Tibial artery (tissue), 4 donors: ENCODE data around the gene POLE.

ENCODE experiments used
- DNase-seq, 2 donors: peaks; one replicate each; pipeline ENCODE4 v3.0.0-alpha.2; 2019
- H3K27ac ChIP-seq, 2 donors: fragments of 200-600 bp; sonication (generic) in 1 of 2; 1 replicate in 1 of 2; 2 replicates in 1 of 2; pipeline ENCODE4 v1.5.1; 2018 to 2019; ENCODE audit warnings: mild to moderate bottlenecking in 1 of 2
- H3K27me3 ChIP-seq, 2 donors: fragments of 200-600 bp; sonication (generic) in 1 of 2; one replicate each; pipeline versions ENCODE4 v1.5.1 to v1.6.0; 2016 to 2019
- H3K36me3 ChIP-seq, 3 donors: fragments of 200-600 bp; sonication (generic) in 2 of 3; one replicate each; pipeline ENCODE4 v1.5.1; 2016 to 2019; ENCODE audit warnings: mild to moderate bottlenecking in 2 of 3
- H3K4me1 ChIP-seq, 4 donors: fragments of 200-600 bp; sonication (generic) in 2 of 4; 1 replicate in 3 of 4; 2 replicates in 1 of 4; pipeline ENCODE4 v1.5.1; 2016 to 2019
- H3K4me3 ChIP-seq, 2 donors: fragments of 200-600 bp; sonication (generic) in 1 of 2; 1 replicate in 1 of 2; 2 replicates in 1 of 2; pipeline ENCODE4 v1.5.1; 2018 to 2019; ENCODE audit warnings: mild to moderate bottlenecking in 2 of 2
- H3K9me3 ChIP-seq, 3 donors: fragments of 200-600 bp; sonication (generic) in 1 of 3; one replicate each; pipeline ENCODE4 v1.5.1; 2016 to 2019
- CTCF ChIP-seq, 2 experiments: fragments of 200-600 bp in 1 of 2; fragments of 450-650 bp in 1 of 2; IDR thresholded peaks; one replicate each; pipeline ENCODE4 v1.5.1; 2017 to 2019; ENCODE audit warnings: antibody characterized with exemption in 2 of 2, mild to moderate bottlenecking in 1 of 2, moderate library complexity in 1 of 2
- intact Hi-C: fragments of 100-400 bp; cut with DNase I; formaldehyde crosslinking; loops from one replicate; pipeline ENCODE4 v1.15.0; 2023; ENCODE audit warnings: low total_unique reads

Gene POLE

GRCh38 chr12:132633901-132634300, 53.2 kb downstream of the POLE start:
- peak in 1 of 2 donors; percentile 57 for DNase-seq
- H3K4me3 ChIP-seq = no peak overlapping the region
- no peaks in the 10 kb centered on the region for H3K4me1 ChIP-seq
- H3K36me3 ChIP-seq = peaks cover 88 to 100% (median 97%) of the 10 kb centered on the region in 3 donors
- no peak for TF ChIP-seq CTCF (IDR thresholded peaks at IDR 0.05)
- no peaks in the 10 kb centered on the region for H3K27me3 ChIP-seq
- no peaks in the 10 kb centered on the region for H3K9me3 ChIP-seq
- H3K27ac ChIP-seq = no peak overlapping the region
- intact Hi-C loops = no loop called here

- Histone ChIP-seq H3K4me3 (no peak overlapping the region), H3K4me1 (no peaks in the 10 kb centered on the region), H3K36me3 (peaks cover 84 to 96% (median 96%) of the 10 kb centered on the region in 3 donors), H3K27me3 (no peaks in the 10 kb centered on the region), H3K9me3 (no peaks in the 10 kb centered on the region), H3K27ac (no peak overlapping the region)
- no peak for TF ChIP-seq CTCF (IDR thresholded peaks at IDR 0.05)
- no peak for DNase-seq
- intact Hi-C loops = no loop called here
These were observed 53.7 kb downstream of the POLE start for GRCh38 chr12:132633398-132633797.

GRCh38 chr12:132632521-132633228, 54.5 kb downstream of the POLE start:
- Histone ChIP-seq H3K4me1 (no peaks in the 10 kb centered on the region), H3K27ac (no peak overlapping the region), H3K36me3 (peaks cover 78 to 89% (median 89%) of the 10 kb centered on the region in 3 donors), H3K4me3 (no peak overlapping the region), H3K27me3 (no peaks in the 10 kb centered on the region), H3K9me3 (no peaks in the 10 kb centered on the region)
- DNase-seq = no peak
- intact Hi-C loops = no loop called here
- no peak for TF ChIP-seq CTCF (IDR thresholded peaks at IDR 0.05)

GRCh38 chr12:132631666-132632065, 55.5 kb downstream of the POLE start:
- intact Hi-C loops = no loop called here
- TF ChIP-seq CTCF (IDR thresholded peaks at IDR 0.05) = no peak
- no peaks in the 10 kb centered on the region for H3K4me1 ChIP-seq
- H3K4me3 ChIP-seq = no peak overlapping the region
- no peaks in the 10 kb centered on the region for H3K27me3 ChIP-seq
- no peaks in the 10 kb centered on the region for H3K9me3 ChIP-seq
- H3K36me3 ChIP-seq = peaks cover 68 to 79% (median 78%) of the 10 kb centered on the region in 3 donors
- DNase-seq = no peak
- H3K27ac ChIP-seq = no peak overlapping the region

- TF ChIP-seq CTCF (IDR thresholded peaks at IDR 0.05) = no peak
- H3K27ac ChIP-seq = no peak overlapping the region
- H3K4me3 ChIP-seq = no peak overlapping the region
- no peaks in the 10 kb centered on the region for H3K27me3 ChIP-seq
- DNase-seq = no peak
- H3K9me3 ChIP-seq = no peaks in the 10 kb centered on the region
- H3K4me1 ChIP-seq = no peaks in the 10 kb centered on the region
- intact Hi-C loops = no loop called here
- peaks cover 62 to 76% (median 75%) of the 10 kb centered on the region in 3 donors for H3K36me3 ChIP-seq
These were observed 56.5 kb downstream of the POLE start for GRCh38 chr12:132630672-132631071.
